GM21737 (cell line): ENCODE results near the gene NR5A1.

Experiments
- ATAC-seq: cut with Tn5 transposase; IDR thresholded peaks from one replicate; pipeline ENCODE4 v1.9.1; 2021; ENCODE audit warnings: mild to moderate bottlenecking, moderate library complexity; ENCODE audit not compliant: unreplicated experiment

The NR5A1 gene

GRCh38 chr9:124514874-124515273 is 7.7 kb upstream of the NR5A1 start:
- no peak for ATAC-seq

- ATAC-seq = no peak
Measured at GRCh38 chr9:124514125-124514524, 6.9 kb upstream of the NR5A1 start.

GRCh38 chr9:124513376-124513994 is 6.3 kb upstream of the NR5A1 start:
- no peak for ATAC-seq

GRCh38 chr9:124512806-124513204 is 5.6 kb upstream of the NR5A1 start:
- no peak for ATAC-seq

- no peak for ATAC-seq
Measured at GRCh38 chr9:124511891-124512805, 4.9 kb upstream of the NR5A1 start.

GRCh38 chr9:124511426-124511840 is 4.2 kb upstream of the NR5A1 start:
- no peak for ATAC-seq

- no peak for ATAC-seq
Measured at GRCh38 chr9:124510650-124511425, 3.6 kb upstream of the NR5A1 start.

- no peak for ATAC-seq
Measured at GRCh38 chr9:124507880-124508423, 753 bp upstream of the NR5A1 start.

GRCh38 chr9:124506433-124506832 is 766 bp downstream of the NR5A1 start:
- ATAC-seq = no peak

GRCh38 chr9:124505901-124506346 is 1.3 kb downstream of the NR5A1 start:
- no peak for ATAC-seq

GRCh38 chr9:124505006-124505900 is 1.9 kb downstream of the NR5A1 start:
- ATAC-seq = no peak

GRCh38 chr9:124504530-124505005 is 2.6 kb downstream of the NR5A1 start:
- no peak for ATAC-seq

GRCh38 chr9:124503713-124504529 is 3.3 kb downstream of the NR5A1 start:
- no peak for ATAC-seq

GRCh38 chr9:124502711-124503702 is 4.2 kb downstream of the NR5A1 start:
- ATAC-seq = no peak

- ATAC-seq = no peak
Measured at GRCh38 chr9:124501771-124502320, 5.4 kb downstream of the NR5A1 start.

GRCh38 chr9:124500796-124501611 is 6.2 kb downstream of the NR5A1 start:
- ATAC-seq = no peak
